Measurements from ENCODE around the gene DOCK4. TPM values are rescaled to one million over a fixed set of nuclear protein-coding genes. Genes with fewer than 3 reads are reported as not detected.

The DOCK4 gene
- total RNA-seq, 2 donors from 2014 or later: 6.5 to 11.1 TPM

DNA sequence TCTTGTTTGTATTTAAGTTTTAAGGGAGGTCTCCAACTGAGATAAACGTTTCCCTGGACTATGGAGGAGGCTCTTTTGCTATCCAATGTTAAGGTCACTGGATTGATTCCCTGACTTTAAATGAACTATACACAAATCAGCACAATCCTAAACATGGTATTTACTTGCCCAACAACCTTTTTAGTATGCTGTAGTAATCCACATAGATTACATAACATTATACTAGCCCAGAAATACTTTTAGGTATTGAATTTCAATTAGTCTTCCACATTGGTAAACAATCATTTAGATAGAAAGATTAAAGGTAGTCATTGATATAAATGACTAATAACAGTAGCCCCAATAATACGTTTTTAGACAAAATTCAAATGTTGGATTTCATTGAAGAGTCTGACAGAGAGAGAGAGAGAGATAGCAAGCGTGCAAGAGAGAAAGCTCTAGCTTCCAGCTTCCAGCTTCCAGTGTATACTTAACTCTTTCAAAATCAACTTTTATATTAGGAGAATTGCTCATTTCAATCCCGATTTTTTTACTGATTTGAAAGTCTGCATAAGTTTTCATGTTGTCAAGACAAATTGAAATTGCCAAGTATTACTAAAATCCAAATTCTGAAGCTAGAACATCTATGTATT, 155.8 kb downstream of the DOCK4 start:
- no peak overlapping the region for H3K4me3 ChIP-seq
- no peak overlapping the region for H3K27ac ChIP-seq
- intact Hi-C loops (cut with DNase I): no loop called here
- H3K4me1 ChIP-seq: no peaks in the 10 kb centered on the region
- DNase-seq: no peak
- H3K9ac ChIP-seq (ENCODE audit: low read depth in 2 of 2, low read length in 2 of 2): no peak overlapping the region
- no peaks in the 10 kb centered on the region for H3K27me3 ChIP-seq
- H3K36me3 ChIP-seq: no peaks in the 10 kb centered on the region
- TF ChIP-seq, protein P1, sequence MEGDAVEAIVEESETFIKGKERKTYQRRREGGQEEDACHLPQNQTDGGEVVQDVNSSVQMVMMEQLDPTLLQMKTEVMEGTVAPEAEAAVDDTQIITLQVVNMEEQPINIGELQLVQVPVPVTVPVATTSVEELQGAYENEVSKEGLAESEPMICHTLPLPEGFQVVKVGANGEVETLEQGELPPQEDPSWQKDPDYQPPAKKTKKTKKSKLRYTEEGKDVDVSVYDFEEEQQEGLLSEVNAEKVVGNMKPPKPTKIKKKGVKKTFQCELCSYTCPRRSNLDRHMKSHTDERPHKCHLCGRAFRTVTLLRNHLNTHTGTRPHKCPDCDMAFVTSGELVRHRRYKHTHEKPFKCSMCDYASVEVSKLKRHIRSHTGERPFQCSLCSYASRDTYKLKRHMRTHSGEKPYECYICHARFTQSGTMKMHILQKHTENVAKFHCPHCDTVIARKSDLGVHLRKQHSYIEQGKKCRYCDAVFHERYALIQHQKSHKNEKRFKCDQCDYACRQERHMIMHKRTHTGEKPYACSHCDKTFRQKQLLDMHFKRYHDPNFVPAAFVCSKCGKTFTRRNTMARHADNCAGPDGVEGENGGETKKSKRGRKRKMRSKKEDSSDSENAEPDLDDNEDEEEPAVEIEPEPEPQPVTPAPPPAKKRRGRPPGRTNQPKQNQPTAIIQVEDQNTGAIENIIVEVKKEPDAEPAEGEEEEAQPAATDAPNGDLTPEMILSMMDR (IDR thresholded peaks at IDR 0.05): no peak
- H3K9me3 ChIP-seq: no peaks in the 10 kb centered on the region

DNA sequence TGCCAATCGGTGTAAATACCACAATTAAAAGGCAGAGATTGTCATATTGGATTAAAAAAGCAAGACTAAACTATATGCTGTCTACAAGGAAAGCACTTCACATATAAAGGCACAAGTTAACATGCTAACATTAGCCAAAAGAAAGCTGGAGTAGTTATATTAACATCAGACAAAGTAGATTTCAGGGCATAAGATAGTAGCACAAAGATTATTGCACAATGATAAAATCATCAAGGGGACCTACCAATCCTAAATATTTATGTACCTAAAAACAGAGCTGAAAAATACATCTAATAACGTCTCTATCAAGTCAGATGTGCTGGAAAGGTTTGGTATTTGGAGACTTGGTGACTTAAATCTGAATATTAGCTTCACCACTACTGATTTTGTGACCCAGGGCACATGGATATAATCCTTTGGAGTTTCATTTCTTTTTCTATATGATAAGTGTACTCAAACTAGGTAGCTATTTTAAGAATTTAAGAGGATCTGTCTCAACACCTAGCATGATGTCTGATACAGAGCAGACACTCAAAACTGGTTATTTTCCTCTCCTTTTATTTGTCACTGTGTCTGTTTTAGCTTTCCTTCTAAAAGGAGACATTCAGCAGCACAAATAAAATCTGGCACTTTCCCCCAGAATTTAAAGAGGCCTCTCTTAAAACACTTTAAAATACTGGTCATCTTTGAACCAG, 156.5 kb downstream of the DOCK4 start:
- intact Hi-C loops (cut with DNase I): no loop called here
- no peak overlapping the region for H3K27ac ChIP-seq
- no peaks in the 10 kb centered on the region for H3K9me3 ChIP-seq
- TF ChIP-seq, protein P1 (IDR thresholded peaks at IDR 0.05): no peak
- H3K4me1 ChIP-seq: no peaks in the 10 kb centered on the region
- H3K36me3 ChIP-seq: no peaks in the 10 kb centered on the region
- DNase-seq: no peak
- H3K9ac ChIP-seq (ENCODE audit: low read depth in 2 of 2, low read length in 2 of 2): no peak overlapping the region
- no peak overlapping the region for H3K4me3 ChIP-seq
- H3K27me3 ChIP-seq: no peaks in the 10 kb centered on the region

DNA sequence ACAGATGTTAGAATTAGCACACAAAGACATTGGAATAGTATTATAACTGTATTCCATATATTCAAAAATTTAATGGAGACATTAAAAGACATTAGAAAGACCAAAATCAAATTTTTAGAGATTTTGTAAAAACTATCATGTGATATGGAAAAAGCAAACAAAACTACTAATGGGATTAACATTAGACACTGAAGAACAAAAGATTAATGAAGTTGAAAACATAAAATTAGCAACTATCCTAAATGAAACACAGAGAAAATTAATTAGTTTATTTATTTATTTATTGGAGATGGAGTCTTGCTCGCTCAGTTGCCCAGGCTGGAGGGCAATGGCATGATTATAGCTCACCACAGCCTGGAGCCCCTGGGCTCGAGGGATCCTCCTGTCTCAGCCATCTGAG, 158.8 kb downstream of the DOCK4 start:
- TF ChIP-seq, protein P1 (IDR thresholded peaks at IDR 0.05): no peak
- H3K9me3 ChIP-seq: no peaks in the 10 kb centered on the region

DNA sequence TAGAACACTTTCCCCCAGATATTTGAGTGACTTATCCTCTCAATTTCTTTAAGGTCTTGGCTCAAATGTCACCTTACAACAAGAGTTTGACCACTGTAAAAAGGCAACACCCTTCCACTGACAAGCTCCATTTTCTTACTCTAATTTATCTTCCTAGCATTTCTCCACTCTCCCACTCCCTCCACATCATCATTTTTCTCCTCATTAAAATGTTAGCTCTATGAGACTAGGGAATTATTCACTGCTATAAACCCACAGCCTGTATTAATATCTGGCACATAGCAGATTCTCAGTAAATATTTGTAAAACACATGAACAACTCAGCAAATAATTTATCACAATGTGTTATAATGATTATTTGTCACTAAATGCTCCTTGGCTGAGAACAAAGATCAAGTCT, 161.0 kb downstream of the DOCK4 start:
- no peak for DNase-seq
- Histone ChIP-seq H3K9me3 (no peaks in the 10 kb centered on the region), H3K36me3 (no peaks in the 10 kb centered on the region), H3K27ac (no peak overlapping the region), H3K27me3 (no peaks in the 10 kb centered on the region), H3K4me3 (no peak overlapping the region), H3K4me1 (no peaks in the 10 kb centered on the region), H3K9ac (ENCODE audit: low read depth in 2 of 2, low read length in 2 of 2) (no peak overlapping the region)
- TF ChIP-seq, protein P1 (IDR thresholded peaks at IDR 0.05): no peak
- intact Hi-C loops (cut with DNase I): no loop called here

More for the DNA sequence above, 158.8 kb downstream of the DOCK4 start:
- DNase-seq: no peak
- Histone ChIP-seq H3K4me1 (no peaks in the 10 kb centered on the region), H3K4me3 (no peak overlapping the region), H3K27ac (no peak overlapping the region), H3K9ac (ENCODE audit: low read depth in 2 of 2, low read length in 2 of 2) (no peak overlapping the region), H3K36me3 (no peaks in the 10 kb centered on the region), H3K27me3 (no peaks in the 10 kb centered on the region)
- intact Hi-C loops (cut with DNase I): no loop called here

DNA sequence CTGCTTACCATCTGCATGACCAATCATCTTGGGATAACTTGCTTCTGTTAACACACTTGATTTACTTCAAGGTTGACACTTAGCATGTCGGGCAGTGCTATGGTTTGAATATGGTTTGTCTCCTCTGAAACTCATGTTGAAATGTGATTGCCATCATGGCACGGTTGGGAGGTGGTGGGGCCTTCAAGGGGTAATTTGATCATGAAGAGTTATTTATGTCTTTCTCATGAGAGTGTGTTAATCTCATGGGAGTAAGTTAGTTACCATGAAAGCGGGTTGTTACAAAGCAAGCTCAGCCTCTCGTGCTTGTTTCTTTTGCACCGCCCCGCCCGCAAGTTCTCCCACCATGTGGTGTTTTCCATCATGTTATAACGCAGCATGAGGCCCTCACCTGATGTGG, 163.6 kb downstream of the DOCK4 start:
- no peak for DNase-seq
- Histone ChIP-seq H3K27me3 (no peaks in the 10 kb centered on the region), H3K36me3 (no peaks in the 10 kb centered on the region), H3K4me1 (no peaks in the 10 kb centered on the region), H3K27ac (no peak overlapping the region), H3K9ac (ENCODE audit: low read depth in 2 of 2, low read length in 2 of 2) (no peak overlapping the region), H3K9me3 (no peaks in the 10 kb centered on the region), H3K4me3 (no peak overlapping the region)
- TF ChIP-seq, protein P1 (IDR thresholded peaks at IDR 0.05): no peak
- intact Hi-C loops (cut with DNase I): no loop called here

Data from colonic mucosa (tissue), 4 donors.